Right hindlimb (tissue), 1 donor: ENCODE measurements around the gene CHN2.

Experiments
- DNase-seq: peaks from one replicate; pipeline ENCODE4 v3.0.0-alpha.2; 2018

Gene CHN2

DNA sequence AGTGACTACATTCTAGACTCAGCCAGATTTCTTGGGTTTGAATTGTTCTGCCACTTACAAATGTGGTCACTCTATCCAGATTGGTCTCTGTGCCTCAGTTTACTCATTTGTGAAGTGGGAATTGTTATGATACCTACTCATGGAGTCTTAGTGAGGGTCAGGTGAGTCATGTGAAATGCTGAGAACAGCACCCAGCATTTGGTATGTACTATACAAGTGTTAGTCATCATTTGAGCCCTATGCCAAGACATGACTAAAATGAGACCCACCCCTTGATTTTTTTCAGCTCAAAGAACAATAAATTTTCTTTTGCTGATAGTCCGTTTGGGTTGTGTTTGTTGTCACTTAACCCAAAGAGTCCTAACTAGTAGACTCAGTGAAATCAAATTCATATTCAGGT, 92.8 kb downstream of the CHN2 start:
- DNase-seq = no peak

DNA sequence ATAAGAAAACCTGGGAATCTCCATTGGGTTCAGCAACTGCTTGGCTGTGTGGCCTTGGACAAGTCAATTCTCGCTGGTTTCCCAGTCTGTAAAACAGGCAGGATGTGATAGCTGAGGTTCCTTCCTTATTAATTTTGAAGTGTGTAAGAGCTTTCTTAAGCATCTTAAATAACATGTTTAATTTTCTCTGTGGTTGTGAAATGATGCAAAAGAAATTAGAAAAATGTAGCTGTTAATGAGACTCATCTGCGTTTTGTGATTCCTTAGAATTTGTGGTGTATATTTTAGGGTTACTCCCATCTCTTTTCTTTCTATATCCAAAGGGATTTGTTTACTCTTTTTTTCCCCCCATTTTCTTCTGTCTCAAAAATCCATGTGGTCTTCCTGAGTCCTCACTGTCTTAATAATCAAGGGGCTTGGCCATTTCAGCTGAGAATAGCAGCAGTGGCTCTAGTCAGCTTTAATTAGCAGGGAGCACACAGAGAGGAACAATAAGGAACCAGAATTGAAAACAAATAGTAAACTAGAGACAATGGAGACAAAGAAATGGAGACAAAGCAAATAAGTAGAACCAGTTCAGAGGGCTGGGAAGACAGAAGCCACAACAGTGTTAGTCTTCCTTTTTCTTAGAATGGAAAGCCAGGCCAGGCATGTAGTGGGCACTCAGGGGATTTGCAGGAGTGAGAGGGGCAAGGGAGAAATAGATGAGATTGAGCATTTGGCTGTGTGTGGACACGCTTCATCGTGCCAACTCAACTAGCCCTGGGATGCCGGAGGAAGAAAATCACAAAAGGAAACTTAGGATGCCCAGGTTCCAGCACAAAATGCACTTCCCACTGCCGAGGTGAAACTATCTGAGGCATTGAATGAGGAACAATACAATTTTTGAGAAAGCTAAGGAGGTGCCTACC, 93.9 kb downstream of the CHN2 start:
- DNase-seq = no peak

DNA sequence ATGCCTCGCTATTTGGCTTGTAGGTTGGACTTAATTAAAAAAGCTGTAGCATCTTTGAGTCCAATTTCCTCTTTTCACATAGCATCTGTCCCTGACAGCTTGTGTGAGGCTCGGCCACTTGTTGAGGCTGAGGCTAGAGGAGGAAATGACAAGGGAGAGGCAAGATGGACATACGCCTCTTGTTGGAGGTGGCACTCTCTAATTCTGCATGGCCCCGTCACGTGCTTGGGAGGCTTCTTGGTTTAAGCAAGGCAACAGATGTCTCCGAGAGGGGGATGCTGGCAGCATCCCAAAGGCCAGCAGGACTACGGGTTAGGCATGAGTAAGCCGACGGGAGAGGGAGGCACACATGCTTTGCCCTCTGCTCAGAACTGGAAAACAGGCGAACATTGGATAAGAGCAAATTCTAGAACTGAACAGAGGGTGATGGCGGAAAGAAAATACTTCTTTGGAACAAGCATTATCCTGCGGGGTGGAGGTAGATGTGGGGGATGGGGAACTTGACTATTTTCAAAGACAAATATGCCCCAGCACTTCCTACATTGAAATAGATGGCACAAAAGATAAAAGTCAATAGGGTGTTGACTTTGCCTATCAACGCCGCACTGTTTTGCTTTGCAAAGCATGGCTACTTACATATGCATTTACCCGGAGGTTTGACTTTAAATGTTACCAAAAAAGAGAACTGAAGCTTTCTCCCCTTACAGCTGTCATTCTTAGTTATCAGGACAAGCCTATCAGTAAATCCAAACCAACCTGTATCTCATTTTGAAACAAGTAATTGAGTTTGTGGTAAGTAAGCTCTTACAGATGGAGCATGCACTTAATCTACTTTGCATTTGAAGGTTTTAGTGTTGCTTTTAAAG, 94.8 kb downstream of the CHN2 start:
- DNase-seq = peak; percentile 75

DNA sequence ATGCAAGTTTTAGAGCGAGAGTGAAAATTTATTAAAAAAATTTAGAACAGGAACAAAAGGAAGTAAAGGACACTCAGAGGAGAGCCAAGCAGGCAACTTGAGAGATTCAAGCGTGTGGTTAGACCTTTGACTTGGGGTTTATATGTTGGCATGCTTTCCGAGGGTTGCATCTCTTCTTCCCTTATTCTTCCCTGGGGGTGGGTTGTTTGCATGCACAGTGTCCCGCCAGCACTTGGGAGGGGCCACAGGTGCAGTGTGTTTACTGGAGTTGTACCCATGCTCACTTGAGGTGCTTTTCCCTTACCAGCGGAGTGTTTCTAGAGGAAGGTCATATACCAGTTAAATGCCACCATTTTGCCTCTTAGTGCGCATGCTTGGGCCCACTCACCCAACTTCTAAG, 96.3 kb downstream of the CHN2 start:
- no peak for DNase-seq

DNA sequence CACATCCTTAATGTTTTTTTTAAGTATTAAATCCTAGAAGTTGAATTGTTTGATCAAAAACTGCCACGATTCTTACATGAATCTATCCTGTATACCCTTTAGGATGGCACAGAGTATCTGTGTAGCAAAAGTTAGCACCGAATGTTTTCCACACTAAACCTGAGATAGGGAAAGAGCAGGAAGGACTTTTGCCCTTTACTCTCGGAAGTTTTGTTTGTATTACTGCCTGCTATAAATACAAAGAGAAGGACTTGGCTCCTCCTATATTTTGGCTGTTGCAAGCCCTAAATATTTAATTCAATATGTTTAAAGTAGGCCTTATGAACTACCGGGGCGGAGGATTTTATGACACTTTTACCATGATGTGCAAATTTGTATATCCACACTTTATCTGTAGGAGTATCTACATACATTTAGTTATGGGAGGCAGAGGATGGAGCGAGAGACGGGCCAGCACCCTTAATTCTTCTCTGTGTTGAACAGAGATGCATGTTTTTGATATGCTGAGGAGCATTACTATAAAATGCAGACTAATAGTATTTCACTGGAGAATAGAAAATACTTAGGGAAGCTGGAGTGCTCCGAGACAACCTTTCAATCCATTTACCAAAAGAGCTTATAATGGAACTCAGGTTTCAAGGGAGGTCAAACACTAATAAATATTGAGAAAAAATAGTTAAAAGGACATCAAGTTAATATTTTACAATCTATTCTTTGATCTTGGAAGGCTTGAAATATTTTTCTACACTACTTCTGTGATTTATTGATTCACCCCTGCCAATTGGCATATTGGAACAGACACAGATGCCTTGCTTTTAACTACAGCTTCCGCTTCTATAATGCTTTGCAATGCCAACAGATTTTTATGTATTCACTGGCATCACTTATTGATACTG, 97.4 kb downstream of the CHN2 start:
- DNase-seq = no peak

DNA sequence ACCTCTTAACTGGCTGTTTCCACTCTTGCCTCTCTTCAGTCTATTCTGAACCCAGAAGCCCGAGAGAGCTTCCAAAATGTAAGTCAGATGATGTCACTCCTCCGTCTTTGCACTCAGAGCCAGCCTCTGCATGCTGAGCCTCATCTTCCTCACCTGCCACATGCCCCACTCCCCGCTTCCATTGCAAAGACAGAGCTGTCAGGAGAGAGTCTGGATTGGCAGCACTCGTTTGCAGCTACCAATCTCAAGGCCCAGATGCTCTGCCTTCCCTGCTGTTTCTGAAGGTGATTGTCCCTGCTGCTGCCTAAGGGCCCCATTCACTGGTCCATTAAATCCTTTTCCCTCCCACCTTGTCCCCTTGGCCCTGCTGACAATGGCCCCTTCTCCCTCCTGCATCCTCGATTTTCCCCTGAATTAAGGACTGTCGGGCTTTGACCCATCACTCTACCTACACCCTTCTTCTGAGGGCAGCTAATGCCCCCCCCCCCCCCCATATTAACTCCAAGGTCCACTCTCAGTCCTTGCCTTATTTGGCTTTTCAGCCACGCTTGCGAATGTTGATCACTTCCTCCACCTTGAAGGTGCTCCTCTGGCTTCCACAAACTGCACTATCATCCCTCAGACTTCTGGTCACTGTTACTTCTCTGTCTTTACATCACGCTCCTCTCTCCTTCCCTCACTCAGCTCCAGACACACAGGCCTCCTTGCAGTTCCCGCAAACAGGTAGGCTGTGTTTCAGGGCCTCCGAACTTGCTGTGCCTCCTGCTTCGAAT, 98.5 kb downstream of the CHN2 start:
- no peak for DNase-seq

DNA sequence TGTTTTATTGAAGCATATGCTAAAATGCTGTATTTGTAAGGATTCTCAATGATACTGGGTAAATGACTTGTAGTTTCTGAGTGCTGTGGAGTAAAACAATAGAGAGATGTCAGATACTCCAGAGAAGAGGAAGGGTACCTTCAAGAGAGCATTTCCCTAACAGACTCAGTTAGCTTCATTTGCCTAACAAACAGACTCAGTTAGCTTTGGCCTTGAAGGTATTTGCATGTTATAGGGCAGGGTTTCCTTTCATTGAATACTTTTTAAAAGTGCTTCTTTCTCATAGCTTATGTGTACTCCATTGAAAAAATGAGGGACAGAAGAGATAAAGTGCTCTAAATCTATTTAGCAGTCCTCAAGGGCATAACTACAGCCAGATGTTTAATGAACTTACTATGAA, 101.8 kb downstream of the CHN2 start:
- no peak for DNase-seq

DNA sequence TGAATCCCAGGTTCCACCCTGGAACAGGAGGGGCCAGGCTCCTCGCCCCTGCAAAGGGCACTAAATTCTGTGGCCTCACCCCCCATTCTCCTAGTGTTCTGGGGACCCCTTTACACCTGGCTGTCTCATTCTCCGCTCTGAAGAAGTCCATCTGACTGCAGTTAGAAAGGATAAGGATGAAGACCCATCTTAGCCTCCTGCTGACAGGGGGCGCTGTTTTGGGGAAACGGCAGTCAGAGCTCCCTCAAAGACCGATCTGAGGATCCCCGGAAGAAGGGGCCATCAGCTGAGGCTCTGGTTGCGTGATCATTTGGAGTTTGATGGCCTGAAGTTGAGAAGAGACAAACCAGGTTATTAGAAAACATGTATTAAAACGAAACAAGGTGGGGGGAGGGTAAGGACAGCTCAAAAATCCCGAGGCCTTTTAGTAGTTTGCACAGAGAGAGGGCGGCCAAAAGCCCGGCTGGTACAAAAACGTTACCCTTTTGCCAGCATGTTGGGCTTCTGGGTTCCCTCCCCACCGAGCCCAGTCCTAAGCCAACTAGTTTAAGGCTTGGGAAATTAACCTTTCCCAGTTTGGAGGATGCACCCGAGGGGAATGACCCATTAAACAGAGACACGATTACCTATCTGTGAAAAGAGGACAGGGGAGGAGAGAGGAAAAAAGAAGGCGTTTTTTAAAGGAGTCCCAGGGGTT, 102.8 kb downstream of the CHN2 start:
- DNase-seq = no peak

DNA sequence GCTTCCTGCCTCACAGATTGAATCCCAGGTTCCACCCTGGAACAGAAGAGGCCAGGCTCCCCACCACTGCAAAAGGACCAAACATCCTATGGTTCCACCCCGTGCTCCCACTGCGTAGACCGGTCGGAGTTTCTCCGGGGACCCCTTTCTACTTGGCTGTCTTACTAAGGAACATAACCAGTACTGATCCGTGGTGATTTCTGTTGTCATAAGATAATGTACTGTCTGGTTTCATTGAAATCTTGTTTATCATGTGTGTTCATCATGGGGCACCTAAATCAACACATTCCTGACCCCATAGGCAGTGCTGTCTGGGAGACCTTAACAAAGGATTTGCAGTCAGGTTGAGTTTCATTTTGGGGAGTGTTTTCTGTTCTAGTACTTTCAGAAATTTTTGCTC, 104.5 kb downstream of the CHN2 start:
- no peak for DNase-seq

DNA sequence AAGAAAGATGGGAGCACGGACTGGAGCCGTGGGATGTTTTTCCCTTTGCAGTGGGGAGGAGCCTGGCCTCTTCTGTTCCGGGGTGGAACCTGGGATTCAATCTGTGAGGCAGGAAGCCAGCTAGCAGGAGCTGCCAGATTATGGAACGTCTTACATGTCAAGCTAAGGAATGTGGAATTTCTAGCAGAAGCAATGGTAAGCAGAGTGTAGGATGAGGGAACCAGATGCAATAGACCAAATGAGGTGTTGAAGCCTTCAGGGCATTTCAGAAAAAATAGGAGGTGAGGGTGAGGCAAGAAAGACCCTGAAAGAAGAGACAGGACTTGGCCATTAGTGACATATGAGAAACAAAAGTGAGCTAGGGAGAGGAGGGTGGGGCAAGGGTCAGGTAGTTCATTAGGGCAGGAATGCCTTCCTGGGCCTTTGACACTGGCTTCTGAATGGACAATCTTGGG, 105.5 kb downstream of the CHN2 start:
- no peak for DNase-seq

DNA sequence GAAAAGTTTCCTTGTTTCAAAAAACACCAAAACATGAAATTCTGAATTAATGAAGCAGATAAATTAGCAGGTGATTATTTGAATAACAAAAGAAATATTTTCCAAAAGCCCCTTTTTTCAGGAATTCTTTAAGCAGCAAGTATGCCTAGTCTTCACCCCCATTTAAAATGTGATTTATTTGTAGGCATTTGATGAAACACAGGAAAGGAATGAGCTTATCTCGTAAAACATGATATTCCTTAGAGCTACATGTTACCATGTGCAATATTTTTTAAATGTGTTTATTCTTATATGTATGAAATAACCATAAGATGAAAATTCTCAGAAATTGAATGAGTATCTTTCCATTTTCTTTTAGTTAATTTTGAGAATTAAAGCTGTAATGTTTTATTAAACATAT, 106.1 kb downstream of the CHN2 start:
- DNase-seq = no peak

DNA sequence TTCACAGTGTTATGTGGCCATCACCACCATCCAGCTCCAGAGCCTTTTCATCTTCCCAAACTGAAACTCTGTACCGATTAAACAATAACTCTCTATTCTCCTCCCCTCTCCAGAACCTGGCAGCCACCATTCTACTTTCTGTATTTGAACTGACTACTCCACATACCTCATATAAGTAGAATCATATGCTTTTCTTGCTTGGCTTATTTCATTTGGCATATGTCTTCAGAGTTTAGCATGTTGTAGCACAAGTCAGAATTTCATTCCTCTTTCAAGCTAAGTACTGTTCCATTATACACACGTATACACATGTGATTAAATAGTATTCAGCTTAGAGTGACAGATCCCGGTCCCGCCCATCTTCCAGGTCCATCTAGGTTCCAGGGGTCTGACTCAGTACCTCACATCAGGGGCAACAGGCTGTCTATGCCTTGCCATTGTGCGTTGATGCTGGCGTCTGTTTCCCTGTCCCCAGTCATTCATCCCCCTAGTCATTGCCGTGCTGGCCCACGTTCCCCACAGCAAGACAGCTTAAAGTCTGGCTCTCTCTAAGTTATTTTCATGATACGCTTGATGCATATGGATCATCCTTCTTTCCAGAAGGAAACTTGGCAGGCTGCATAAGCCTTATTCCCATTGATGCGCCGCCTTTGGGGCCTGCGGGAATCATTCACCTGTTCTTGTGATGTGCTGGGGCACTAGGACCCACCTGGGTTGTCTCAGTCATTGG, 108.3 kb downstream of the CHN2 start:
- DNase-seq = no peak

DNA sequence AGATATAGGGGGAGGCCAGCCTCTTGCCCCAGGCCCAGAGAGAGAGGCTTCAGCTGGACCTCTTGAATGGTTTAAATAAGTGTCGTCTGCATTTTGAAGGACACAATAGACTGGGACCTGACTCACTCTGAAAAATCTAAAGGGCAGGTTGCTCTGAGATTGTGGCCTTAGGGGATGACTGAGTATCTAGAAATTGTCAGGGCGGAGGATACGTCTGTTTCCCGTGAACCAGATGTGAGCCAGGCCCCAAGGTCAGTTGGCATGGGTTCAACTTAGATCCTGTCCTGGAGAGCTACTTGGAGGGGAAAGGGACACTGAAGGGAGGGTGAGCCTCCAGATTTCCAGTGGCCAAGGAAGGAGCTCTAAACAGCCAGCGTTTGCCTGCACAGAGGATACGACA, 110.2 kb downstream of the CHN2 start:
- peak; percentile 30 for DNase-seq

DNA sequence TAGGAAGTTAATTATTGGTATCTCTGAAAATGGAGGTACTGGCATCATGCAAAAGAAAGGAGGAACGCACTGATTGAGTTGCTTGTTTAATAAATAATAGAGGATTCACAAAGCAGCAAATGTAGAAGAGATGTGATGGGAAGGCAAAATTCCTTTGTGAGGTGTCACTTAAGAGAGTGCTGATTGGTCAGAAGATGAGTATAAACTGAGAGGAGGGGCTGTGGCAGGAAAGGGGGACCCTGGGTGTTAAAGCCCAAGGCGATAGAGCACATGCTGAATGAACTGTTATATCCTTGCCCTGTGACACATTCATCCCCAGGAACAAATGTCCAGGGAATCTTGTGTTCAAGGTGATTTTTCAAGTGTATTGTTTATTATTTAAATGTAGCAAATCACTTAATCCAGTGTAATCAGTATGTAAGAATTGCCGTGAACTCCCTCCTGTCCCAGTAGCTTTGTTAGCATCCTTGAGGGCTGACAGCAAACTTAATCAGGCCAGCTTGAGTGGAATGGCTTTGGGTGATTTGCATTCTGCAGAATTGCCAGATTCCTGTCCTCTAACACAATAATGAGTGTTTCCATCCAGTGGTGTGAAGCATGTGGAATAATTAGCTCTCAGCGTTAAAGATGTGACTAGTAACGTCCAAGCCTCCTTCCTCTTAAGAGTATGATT, 111.9 kb downstream of the CHN2 start:
- no peak for DNase-seq

DNA sequence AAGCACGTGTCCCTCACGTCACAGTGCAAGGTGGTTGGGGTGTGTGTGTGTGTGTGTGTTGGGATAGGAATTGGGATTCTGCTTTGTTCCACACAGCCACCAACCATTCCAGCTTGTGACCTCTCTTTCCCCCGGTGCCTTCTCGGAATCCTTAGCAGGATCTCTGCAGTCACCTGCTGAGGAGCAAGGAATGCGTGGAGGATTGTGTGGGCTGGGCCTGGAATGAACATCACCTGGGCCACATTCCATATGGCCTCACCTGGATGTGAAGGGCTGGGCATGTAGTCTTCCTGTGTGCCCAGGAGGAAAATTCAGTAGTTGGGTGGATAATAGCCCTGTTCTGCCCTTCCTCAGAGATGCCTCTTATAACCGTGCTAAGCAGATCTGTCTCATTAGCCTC, 113.8 kb downstream of the CHN2 start:
- DNase-seq = no peak

DNA sequence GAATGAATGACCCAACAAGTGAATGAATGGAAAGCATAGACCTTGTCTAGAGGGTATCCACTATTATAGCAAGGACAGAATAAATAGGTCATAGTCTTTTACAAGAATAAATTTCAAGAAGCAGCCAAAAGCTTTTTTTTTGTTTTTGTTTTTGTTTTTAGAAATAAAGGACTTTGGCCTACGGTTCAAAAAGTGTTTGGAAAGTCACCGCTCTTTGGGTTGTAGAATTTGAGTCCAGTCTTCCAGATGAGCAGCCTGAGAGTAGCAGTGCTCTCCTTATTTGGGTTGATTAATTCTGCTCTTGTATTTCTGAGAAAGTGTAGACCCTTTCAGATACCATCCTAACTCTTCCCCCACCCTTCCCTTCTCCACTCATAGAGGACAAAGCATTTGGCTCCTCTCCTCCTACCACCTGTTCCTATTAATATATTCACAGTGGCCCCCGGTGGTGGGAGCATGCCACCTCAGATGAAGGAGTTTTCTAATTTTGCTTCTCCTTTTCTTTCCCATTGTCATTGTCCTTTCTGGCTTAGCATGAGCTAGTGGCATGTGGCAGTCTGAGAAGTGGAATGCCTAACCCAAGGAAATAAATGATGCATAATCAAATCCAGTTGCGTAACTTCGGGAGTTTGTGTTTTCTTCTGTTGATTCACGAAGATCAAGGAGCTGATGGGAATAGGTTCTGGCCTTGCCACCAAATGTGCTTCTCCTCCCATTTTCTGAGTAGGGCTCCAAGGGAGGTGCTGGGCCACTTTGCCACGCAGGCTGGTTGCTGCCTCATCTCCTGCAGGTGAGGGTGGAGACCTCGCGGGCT, 114.7 kb downstream of the CHN2 start:
- DNase-seq = no peak

DNA sequence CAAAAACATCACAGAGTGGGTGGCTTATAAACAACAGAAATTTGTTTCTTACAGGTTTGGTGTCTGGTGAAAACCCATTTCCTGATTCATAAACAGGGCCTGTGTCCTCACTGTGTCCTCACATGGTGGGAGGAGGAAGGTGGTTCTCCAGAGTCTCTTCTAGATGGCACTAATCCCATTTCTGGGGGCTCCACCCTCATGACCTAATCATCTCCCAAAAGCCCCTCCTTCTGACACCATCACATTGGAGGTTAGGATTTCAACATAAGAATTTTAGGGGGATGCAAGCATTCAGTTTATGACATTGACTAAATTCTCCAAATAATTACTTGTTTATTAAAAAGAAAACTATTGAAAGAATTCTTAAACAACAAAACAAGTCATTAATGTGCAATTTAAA, 116.0 kb downstream of the CHN2 start:
- DNase-seq = no peak

DNA sequence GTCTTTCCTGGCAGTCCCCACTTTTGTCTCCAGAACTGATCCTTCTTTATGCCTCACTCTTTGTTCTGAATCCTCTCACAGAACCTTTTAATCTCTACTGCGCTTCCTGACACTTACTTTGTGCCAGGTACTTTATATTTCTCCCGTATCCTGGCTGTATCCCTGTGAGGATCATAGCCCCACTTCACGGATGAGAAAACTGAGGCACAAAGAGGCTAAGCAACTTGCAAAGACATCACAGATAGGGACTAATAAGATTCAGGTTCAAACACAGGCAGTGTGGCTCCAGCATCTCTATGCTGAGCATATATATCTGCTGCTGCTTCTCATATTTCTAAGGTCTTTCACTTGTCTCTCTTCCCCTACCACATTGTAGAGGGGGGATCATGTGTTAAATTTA, 116.7 kb downstream of the CHN2 start:
- no peak for DNase-seq

DNA sequence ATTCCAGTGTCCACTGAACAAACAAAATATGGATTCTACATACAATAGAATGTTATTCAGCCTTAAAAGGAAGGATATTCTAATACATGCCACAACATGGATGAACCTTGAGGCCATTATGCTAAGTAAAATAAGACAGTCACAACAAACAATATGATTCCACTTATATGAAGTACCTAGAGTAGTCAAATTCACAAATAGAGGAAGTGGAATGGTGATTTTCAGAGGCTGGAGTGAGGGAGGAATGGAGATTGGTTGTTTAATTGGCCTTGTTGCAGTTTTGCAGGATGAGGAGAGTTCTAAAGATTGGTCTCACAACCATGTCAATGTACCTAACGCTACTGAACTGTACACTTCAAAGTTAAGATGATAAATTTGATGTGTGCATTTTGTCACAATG, 119.6 kb downstream of the CHN2 start:
- DNase-seq = no peak
